GM18508 (cell line): ENCODE measurements around the gene TEP1.

Experiments used
- ATAC-seq: cut with Tn5 transposase; IDR thresholded peaks from one replicate; pipeline ENCODE4 v1.9.1; 2021; ENCODE audit warnings: moderate number of reproducible peaks; ENCODE audit not compliant: insufficient read depth, unreplicated experiment

Gene TEP1

DNA sequence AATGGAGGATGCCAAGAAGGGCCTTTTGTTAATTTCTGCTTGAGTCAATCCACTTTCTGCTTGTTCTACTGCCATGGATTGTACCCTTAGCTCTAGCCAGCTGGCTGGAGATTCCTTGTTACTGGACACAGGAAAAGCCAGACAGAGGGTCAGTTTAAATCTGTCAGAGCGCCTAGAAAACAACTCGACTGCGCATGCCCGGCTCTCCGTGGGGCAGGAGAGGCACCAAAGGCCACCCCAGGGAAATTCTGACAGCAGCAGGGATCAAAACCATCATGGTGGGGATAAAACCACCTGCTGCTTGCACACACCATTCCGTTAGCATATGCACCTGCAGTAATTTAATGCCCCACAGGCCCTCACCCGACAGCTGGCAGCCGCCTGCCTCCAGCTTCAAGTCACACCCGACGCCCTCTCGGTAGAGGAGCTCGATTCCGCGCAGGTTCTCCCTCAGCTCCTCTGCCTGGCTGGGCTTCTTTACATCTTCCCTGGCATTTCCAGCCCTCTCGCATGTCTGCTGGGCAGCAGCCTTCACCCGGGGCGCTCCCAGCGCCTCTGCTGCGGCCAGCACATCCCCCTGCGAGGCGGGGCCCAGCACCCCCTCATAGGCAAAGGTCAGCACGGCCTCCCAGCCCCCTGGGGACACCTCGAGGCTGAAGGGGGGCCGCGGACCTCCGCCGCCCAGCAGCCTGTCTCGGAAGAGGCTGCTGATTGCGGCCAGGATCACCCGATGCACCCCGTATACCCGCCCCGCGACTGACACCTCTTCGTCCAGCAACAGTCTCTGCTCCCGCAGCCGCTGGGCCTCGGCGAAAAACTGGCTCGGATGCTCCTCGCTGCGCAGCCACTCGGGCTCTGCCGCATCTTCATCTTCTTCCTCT, 21.6 kb upstream of the TEP1 start:
- ATAC-seq: no peak

DNA sequence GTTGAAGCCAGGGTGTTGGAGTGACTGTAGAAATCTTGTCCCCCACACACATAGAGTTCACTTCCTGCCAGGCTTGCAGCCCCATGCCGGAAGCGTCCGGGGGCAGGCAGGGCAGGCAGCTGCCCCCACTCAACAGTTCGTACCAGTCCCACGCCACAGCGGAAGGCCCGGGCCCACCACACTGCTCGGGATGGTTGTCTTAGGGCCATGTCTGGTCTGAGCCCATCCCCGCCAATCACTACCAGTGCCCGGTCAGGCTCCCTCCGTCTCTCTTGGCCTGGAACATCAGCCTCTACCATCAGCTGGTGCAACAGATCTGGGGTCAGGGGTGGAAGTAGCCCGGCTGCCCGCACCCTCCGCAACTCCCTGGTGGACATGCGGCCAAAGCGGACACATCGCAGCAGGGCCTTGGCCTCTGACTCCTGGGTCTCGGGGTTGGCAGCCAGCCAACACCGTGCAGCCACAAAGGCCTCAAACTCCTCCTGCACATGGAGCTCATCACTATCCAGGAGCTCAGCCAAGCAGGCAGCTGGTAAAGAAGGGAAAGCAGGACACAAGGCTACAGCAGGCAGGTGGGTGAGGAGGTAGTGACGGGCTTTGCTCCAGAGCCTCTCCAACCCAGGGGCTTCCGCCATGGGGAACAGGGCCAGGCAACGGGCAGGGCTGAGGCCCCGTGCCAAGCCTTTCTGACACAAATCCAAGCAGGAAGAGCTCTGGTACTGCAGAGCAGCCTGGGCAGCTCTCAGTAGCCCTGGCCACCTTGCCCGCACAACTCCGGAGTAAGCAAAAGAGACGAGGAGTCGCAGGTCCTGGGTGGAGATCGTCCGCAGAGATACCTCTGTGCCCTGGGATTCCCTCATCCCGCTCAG, 16.7 kb upstream of the TEP1 start:
- no peak for ATAC-seq

DNA sequence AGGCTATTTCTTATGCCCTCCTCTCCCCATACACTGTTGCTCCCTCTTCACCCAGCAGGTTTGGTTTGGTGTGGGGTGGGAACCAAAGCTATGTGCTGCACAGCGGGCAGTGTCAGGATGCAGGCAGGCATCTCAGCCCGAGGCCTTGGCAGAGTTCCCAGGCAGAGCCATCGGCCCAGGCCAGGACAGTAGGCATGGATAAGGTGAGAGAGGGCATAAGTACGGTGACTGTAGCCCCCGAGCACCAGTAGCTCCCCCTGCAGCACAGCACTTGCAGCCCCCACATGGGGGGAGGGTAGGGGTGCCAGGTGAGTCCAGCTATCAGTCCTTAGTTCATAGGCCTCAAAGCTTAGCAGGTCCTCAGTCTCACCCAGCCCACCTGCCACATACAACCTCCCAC, 15.5 kb upstream of the TEP1 start:
- ATAC-seq: no peak

DNA sequence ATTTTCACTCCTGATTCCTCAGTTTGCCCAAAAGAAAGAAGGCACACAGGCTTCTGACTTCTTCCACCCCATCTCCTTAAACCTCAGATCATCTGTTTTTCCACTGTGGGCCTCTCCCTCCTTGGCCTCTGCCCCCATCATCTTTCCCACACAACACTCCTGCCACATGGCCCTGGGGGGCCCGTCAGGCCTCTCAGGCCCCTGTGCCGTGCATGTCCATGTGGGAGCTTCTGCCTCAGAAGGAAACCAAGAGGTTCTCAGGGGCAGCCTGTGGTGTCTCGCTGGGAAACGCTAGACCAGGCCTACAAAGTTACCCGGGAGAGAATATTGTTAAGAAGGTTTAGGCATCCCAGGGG, 14.7 kb upstream of the TEP1 start:
- ATAC-seq: peak; percentile 20

DNA sequence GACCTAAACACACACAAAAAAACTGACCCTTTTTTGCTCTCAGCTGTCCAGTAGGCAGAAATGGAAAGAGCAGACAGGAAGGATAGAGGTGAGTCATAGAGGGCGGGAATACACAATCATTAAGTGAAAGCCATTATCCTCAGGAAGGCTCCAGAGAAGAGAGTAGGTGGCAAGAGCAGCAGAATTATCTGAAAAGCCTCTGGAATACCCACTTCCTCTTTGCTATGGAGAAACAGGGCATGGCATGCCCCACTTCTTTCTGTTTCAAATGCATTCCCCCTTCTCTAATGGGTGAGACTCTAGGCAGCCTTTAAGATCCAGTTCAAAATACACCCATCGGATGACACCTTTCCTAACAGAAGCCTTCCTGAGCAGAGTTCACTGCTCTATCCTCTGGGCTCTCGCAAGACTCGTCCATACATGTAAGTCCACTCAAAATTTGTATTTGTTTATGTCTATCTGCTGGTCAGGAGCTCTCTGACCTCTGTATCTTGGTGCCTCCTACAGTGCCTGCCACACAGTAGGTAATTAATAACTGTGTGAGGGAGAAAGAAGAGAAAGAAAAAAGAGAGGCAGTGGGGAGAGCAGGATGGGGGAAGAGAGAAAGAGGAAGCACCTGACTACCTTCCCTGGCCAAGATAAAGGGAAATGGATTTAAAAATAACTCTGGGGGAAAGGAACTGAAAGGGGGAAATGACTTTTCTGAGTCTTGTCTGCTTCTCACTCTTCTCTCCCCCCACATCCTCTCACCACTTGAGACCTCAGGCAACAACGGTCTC, 14.1 kb upstream of the TEP1 start:
- peak; percentile 56 for ATAC-seq

DNA sequence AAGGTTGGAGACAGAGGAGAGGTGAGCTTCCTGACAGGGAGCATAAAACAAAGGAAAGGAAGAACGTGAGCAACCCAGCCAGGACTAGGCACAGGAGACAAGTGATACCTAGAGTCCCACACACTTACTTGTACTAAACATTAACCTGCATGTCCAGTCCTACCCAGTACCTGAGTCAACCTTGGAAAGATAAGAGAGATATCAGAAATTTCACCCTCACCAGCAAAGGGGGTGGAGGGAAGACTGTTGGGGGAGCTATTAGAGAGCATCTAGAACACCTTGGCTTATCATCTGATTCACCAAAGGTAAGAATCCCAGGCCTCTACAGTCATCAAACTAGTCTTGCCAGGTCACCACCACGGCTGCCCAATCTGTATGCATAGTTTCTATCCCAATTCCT, 11.6 kb upstream of the TEP1 start:
- no peak for ATAC-seq

DNA sequence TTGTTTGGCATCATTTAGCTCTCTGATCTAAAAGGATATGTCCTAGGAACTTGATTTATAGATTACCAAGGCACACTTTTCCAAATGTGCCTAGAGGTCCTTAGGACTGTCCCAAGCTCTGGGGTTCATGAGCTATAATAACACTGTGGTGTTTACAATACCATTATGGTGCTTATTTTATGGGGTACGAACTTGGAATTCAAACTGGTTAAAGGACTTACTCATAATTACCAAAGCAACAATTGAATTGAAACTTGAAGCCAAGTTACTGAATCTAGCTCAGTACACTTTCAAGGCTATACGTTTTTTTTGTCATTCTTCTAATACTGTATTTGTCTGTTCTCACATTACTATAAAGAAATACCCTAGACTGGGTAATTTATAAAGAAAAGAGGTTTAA, 9.6 kb upstream of the TEP1 start:
- no peak for ATAC-seq

DNA sequence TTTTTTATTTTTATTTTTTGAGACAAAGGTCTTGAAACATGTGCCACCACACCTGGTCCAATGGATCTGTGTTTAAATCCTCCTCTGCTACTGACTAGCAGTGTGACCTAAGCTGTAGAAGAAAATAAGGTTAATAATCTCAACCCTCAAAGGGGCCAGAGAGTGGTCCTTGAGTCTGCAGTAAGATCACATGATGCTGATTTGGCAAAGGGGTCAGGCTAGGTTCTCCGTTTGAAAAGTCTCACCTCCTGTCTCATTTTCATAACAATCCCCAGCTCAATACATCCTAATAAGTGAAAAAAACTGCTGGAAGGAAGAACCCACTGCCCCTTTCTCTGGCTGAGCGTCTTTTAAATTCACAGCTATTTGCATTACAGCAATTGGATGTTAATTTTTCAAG, 8.0 kb upstream of the TEP1 start:
- ATAC-seq: no peak

DNA sequence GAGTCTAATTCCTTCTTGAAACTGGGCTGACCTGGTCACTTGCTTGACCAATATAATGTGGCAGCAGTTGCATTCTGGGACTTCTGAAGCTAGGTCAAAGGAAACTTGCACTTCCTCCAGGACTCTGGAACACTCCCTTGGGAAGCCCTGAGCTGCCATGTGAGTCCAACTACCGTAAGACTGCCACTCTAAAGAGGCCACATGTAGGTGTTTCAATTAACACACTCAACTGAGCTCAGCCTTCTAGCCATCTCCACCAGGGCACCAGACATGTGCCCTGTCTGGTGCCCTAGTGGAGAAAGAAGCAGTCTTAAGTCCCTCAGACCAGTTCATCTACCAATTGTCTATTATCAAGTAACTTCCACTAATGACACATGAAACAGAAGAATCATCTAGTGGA, 6.1 kb upstream of the TEP1 start:
- no peak for ATAC-seq

DNA sequence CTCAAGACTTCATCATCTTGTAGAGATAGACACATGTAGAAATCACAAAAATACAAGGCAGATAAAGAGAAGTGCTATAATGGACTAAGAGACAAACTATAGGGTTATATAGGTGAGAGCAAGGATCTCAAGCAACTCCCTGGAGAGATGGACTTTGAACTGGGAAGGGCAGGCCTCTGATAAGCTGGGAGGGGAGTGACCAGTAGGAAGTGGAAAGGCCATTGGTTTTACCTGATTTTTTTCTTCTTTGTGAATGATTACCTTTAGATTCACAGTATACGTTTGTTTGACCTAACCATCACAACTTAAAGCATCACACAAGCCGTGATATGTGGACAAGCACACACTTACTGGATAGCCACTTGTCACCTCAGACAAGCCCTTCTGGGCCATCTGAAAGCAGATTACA, 5.2 kb upstream of the TEP1 start:
- no peak for ATAC-seq

DNA sequence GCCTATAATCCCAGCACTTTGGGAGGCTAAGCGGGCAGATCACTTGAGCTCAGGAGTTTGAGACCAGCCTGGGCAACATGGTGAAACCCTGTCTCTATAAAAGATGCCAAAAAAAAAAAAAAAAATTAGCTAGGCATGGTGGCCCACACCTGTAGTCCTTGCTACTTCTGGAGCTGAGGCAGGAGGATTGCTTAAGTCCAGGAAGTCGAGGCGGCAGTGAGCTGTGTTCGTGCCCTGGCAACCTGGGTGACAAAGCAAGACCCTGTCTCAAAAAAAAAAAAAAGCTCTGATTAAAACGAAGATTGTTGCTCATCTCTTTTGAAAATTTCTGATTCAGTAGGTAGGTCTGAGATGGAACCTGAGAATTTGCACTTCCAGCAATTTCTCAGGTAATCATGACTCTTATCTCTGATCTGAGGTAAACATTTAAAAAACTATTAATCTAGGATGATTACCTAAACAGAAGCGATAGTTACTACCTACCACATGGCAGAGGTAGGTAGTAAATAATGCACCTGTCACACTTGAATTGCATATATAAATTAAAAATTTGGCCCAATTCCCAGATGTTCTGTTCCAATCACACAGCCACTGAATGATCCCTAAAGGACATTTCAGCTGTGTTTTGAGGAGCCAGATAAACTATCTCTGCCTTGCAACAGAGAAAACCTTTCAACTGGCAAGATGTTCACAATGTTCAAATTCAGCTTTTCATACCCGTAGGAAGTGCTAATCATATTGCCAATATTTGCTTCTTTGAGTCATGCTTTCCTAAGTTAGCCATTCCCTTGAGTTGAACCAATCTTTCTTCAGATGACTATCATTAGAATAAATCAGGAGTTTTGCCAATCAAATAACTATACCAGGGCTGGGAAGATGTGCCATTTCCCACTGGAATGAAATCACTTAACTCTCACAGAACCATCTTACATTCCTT, 4.2 kb upstream of the TEP1 start:
- no peak for ATAC-seq

DNA sequence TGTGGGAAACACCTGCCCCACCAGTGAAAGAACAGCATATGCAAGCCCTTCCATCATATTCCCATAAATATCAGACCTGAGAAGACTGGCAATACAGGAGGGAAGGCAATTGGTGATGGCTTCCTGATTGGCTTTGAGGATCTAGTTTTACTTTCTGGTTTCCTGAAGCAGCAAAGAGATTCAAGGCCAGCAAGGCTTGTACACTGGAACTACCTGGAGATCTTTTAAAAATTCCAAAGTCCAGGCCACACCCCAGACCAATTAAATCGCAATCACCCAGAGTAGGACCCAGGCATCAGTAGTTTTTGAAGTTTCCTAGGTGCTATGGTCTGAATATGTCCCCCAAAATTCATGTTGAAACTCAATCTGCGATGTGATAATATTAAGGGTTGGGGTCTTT, 2.9 kb upstream of the TEP1 start:
- ATAC-seq: no peak

DNA sequence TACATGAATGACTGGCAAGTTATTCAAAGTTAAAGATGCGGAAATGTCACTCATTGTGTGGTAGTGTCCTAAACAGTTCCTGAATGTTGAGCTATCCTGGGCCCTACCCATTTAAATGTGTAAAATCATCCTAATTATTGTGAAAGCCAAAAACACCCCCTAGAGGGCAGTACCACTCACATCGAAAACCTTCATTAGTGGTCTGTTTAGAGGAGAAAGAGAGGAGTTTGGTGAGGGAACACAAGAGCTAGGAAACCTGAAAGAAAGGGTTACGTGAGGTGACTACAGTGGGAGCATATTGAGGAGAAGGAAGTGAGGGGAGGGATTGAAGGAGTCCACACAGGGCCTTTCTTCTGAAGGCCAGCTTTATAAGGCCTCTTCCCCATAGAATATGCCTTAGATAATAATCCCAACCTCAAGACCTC, 2.5 kb upstream of the TEP1 start:
- ATAC-seq: peak; percentile 47

DNA sequence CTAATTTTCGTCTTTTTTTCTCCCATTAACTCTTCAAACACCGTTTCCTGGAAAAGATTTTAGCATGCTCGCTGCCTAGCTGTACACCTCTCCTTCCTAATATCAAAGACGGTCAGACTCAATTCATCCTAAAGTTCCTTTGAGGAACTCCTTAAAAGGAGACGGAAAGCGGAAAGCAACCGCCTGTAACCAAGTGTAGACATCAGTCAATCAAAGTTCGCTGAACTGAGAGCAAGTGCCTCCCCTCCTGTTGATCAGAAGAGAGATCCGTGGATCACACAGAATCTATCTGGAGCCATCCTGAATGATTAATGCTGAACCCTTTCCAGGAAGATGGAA, 412 bp upstream of the TEP1 start:
- ATAC-seq: no peak

DNA sequence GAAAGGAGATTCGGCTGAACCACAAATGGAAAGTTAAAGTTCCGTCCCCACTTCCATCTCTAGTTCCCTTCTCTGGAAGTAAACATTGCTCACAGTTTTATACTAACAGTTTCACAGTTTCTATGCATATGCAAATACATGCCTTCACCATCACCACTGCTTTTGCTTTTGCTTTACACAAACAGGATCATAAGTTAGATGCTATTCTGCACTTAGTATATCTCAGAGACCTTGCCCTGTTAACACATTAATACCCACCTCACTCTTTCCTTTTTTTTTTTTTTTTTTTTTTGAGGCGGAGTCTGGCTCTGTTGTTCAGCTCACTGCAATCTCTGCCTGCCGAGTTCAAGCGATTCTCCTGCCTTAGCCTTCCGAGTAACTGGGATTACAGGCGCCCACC, 890 bp downstream of the TEP1 start:
- peak; percentile 75 for ATAC-seq

DNA sequence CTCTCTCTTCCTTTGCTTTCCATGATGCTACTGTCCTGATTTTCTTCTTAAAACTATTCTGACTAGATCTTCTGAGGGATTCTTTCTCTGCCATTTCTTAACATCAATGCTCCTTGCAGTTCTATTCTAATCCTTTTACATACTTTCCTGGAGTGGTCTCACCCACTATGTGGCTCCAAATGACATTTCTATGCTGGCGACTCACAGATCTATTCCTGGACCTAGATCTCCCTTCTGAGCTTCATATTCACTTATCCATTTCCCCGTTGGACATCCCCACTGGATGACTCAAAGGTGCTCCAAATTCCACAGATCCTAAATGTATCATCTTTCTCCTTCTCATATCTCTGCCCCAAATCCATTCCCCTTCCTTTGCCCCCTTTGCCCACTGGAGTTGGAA, 4.1 kb downstream of the TEP1 start:
- no peak for ATAC-seq

DNA sequence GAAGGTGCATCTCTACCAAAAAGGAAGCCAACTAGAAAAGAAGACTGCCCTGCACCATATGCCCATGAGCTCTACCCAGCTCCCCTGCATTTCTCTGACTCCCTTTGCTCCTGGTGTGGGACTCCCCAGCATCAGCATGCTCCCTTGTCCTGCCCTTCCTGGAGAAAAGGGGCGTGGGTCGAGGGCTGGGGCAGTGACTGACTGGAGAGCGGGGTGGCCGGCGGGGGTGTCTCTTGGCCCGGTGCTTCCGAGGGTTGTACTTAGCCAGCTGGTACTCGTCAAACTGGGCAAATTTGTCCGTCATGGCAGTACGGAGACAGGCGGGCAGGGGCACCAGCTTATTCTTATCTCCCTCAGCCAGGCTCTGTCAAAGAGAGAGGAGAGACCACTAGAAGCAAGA, 9.8 kb downstream of the TEP1 start:
- no peak for ATAC-seq

DNA sequence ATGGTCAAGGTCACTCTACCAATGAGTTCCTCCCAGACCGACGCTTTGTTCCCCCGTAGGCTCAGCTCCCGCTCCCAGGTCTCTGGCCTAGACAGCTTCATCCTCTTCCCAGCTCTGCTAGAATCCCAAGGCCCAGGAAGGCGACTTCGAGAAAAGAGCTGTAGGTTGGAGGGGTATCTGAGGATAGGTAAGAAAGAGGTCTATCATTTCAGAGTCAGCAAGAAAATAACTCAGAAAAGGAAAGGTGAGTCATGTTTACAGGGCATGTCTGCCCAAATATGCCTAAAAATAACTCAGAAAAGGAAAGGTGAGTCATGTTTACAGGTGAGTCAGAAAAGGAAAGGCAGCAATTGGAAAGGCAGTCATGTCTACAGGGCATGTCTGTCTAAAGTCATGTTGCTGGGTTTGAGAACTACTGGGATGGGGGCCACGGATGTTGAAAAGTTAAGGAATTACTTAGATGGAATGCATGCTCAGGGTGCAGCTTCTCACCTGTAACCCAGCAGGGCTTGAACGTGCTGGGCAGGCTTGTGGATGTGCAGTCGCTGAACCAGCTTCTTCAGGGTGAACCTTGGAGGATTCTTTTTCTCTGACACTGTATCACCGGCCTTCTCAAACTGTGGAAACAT, 12.2 kb downstream of the TEP1 start:
- ATAC-seq: no peak

DNA sequence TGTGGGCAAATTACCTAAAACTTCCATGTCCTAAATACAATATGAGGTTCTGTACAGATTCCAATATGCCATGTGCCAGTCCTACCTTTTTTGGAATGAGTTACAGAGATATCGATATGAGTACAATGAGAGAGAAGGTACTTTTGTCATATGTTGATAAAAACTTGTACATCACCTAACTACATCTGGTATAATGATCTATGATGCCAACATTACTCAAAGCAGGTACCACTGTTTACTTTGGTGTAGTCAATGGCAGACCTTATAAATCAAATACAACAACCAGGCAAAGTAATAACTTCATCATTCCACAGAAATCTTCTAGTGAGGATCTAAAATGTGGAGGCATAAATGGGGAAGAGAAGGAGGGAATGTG, 12.7 kb downstream of the TEP1 start:
- ATAC-seq: no peak

DNA sequence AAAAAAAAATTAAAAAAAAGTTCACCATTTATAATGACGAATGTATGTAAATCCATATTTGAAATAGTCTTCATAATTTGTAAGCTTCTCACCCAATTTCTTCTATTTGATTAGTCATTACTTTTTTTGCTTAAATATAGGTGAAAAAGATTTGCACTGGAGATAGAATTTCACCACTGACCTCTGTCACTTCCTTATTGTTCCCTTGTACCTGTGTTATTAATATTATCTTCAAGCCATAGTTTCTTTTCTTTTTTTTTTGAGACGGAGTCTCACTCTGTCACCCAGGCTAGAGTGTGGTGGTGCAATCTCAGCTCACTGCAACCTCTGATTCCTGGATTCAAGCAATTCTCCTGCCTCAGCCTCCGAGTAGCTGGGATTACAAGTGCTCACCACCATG, 15.8 kb downstream of the TEP1 start:
- ATAC-seq: no peak
